ENCODE results near the gene FBXO42.

GRCh38 chr1:16245476-16246196, 106.6 kb downstream of the FBXO42 start:
- no peak for TF ChIP-seq CTCF (IDR thresholded peaks at IDR 0.05)
- TF ChIP-seq POLR2A (IDR thresholded peaks at IDR 0.05) = no peak
